Measurements from ENCODE around the gene GLB1L.

- no peak for TF ChIP-seq EZH2 (IDR thresholded peaks at IDR 0.05; ENCODE audit: insufficient read depth, poor library complexity, severe bottlenecking)
- no peak for TF ChIP-seq EZH2phosphoT487 (IDR thresholded peaks at IDR 0.05; ENCODE audit: insufficient read depth, low read depth)
These were observed 21.2 kb downstream of the GLB1L start for GRCh38 chr2:219223831-219224610.
